RPMI7951 (cell line): Measurements from ENCODE around the gene AGBL4. TPM values are rescaled to one million over a fixed set of nuclear protein-coding genes. Genes with fewer than 3 reads are reported as not detected.
A peak's percentile ranks its signal among the peaks of the same experiment; 100 is the strongest.

Experiments used
- DNase-seq: peaks from one replicate; pipeline ENCODE4 v3.0.0-alpha.2; 2012; ENCODE audit warnings: low read depth
- total RNA-seq: library from RNA; depleted of rRNA; stranded (reverse); fragments of >200 nt; shearing (Covaris generic); gene quantifications from 2 replicates; pipeline ENCODE4 v1.2.3, GENCODE V29; 2014

AGBL4 gene
- total RNA-seq, 1 experiment from 2014 or later: not detected

- DNase-seq: no peak
These were observed 1079.9 kb downstream of the AGBL4 start for GRCh38 chr1:48943826-48944225.

- no peak for DNase-seq
These were observed 1080.4 kb downstream of the AGBL4 start for GRCh38 chr1:48943393-48943792.

GRCh38 chr1:48940962-48941732 lies 1082.6 kb downstream of the AGBL4 start:
- no peak for DNase-seq

GRCh38 chr1:48940354-48940753 lies 1083.4 kb downstream of the AGBL4 start:
- no peak for DNase-seq

DNA sequence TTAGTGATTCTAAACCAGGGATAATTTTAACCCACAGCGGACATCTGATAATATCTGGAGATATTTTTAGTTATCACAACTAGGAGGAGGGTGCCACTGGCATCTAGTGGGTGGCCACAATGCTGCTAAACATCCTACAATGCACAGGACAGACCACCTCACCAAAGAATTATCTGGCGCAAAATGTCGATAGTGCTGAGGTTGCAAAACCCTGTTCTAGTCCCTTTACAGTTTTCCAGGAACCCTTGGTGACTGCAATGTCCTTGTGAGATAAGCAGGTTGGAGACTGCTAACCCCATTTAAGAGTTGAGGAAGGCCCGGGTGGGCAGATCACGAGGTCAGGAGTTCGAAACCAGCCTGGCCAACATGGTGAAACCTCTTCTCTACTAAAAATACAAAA lies 1083.9 kb downstream of the AGBL4 start:
- no peak for DNase-seq

DNA sequence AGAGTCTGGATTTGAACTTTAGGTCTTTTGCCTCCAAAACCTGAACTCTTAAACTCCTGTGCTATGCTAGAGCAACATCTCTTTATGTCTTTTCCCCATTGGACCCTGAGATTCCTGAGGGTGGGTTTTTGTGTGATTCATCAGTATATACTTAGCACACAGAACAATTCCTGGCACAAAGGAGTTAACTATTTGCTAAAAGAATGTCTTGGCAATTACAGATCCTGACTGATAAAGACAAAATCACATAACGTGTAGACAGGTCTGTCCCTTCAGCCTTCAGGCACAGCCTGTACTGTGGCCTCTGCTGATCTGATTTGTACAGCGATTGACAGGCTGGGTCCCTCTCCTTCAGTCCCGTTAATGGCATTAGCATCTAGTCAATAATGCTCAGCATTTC lies 1084.7 kb downstream of the AGBL4 start:
- no peak for DNase-seq

DNA sequence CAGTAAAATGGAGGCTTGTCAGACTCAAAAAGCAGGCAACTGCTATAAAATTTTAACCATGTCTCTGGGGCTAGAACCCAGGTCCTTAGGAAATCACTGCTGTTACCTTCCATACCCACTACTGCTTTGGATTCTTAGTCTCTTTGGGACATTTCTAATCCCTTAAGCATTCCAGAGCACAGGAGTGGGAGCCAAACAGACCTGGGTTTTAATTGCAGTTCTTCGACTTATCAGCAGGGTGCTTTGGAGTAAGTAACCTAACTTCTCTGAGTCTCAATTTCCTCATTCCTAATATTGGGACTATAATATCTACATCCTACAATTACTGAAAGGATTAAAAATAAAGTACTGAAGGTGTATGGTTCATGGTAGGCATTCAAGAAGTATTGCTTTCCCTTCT lies 1086.0 kb downstream of the AGBL4 start:
- DNase-seq: no peak

DNA sequence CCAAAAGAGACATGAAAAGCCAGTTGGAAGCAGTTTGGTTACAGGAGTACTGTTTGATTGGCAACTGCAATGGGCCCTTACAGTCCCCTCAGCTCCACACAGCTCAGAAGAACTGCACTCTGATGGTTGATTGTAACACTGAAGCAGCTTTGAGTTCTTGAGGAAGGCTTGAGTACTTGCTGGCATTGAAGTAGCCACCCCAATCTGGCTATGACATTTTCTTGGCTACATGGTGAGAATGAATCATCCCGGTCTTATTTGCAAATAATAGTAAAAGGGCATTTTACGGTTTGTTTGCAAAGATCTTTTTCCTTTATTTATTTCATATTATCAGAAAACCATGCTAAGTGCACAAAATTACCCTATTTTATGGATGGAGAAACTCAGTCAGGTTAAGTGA lies 1087.3 kb downstream of the AGBL4 start:
- DNase-seq: no peak

DNA sequence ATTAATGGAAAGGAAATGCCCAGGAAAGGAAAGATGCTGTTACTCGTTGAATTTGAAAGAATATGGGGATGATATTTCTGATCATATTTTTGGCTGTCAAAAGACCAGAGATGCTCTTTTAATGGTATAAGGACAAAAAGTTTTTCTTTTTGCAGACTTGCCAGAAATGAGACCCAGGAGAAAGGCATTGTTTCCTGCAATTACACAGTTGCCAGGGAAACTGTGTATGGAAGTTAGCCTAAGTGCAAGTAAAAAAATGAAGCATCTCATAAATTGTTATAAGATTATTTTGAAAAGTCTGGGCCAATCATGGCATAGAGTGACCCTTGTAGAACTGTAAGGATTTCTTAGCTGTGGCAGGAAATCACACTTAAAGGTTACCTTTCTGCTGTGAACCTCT lies 1091.4 kb downstream of the AGBL4 start:
- DNase-seq: no peak

GRCh38 chr1:48931506-48932192 lies 1092.1 kb downstream of the AGBL4 start:
- peak; percentile 73 for DNase-seq

- no peak for DNase-seq
These were observed 1093.7 kb downstream of the AGBL4 start for GRCh38 chr1:48930011-48930410.

DNA sequence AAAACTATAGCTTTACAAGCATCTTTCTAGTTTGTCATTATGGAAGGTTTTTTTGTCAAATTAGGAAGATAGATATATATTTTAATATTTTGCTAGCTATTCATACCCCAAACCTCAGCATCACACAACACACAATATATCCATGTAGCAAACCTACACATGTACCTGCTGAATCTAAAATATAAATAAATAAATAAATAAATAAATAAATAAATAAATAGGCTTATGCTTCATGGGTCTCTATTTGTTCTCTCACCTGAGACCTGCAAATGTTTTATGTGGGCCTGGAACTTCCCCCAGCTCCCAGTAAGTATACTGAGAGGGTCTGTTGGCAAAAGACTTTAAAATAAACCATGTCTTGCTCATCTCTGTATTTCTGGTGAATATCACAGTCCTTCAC lies 1099.7 kb downstream of the AGBL4 start:
- DNase-seq: no peak

DNA sequence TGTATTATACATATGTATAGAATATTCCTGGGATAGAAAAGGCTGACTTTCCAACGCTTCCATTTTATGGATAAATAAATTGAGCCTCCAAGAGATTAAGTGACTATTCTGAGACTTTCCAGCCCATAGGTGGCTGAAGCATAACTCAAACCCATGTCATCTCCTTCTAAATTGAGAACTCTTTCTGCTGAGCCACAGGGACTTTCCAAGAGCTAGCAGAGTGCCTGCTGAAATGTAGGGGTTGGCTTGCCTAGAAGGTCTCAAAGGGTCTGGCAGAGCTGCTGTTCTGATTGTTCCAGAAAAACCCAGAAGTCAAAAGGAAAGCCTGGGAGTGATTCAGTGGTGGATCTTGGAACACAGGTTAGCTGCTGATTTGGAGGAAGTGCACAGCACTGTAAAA lies 1100.6 kb downstream of the AGBL4 start:
- no peak for DNase-seq

- DNase-seq: no peak
These were observed 1102.9 kb downstream of the AGBL4 start for GRCh38 chr1:48920851-48921250.

GRCh38 chr1:48917901-48918603 lies 1105.7 kb downstream of the AGBL4 start:
- DNase-seq: no peak

DNA sequence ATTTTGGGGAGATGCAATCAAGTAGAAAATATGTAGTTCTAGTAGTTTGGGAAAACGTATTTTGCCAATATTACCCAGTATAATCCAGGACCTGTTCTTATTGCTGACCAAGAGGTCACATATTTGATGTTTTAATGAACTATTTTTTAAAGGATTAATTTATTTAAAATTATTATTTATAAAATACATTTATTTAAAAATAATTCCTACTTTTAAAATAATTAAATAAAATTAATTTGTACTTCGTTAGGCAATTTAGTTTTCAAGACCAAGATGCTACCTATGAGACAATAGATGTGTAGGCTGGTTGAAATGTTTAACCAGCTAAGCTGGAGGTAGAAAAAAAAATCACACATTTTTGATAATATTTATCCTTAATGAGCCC lies 1106.7 kb downstream of the AGBL4 start:
- DNase-seq: no peak

DNA sequence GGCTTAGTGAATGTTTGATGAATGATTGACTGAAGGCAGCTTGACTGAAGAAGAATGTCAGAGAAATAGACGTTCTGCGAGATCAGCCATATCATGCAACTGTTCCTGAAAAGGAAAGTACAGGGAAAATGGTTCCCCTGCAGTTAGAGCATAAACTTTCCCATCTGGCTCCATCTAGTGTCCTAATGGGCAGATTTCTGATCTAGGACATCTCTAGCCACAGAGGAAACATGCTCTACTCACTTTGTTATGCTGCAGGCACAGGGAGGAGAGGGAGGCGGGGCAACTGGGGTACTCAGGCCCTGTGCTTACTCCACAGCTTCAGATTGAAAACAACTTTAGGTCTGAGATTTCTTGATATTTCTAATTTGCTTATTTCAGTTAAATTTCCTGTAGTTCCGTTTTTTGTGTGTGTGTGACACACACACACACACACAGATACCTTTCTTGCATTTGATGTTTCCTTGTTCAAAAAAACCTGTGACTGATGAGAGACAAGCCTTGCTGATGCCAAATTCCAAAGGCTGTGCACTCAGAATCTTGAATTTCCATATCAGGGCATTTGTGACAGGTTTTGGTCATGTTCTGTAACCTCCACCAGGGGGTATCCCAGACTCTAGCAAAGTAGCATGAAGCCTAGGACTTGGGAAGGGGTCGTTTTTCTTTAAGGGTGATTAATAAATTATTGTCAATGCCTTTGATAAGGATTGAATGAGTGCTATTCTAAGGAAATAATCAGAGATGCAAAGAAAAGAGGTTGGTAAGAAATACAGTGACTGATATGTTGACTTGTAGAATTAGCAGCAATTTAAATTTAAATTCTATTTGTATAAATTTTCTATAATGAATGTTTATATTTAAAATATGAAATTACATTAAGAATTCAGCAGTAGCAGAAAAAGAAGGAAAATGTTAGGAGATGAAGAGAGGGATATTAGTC lies 1107.4 kb downstream of the AGBL4 start:
- DNase-seq: peak; percentile 75

DNA sequence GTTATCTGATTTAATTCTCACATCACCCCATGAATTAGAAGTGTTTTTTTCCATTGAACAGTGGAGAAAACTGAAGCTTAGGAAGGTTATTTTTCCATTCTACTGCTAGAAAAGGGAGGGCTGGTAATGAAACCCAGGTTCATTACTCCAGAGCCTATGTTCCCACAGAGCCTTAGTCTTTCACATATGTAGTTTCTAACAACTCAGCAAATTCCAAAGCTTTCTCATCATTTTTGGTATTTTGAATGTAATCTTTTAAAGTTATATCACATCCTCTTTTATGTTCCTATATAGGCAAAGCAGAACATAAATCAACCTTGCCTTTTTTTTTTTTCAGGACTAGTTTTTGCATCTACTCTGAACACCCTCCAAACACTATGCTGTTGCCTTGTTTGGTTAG lies 1115.1 kb downstream of the AGBL4 start:
- no peak for DNase-seq

DNA sequence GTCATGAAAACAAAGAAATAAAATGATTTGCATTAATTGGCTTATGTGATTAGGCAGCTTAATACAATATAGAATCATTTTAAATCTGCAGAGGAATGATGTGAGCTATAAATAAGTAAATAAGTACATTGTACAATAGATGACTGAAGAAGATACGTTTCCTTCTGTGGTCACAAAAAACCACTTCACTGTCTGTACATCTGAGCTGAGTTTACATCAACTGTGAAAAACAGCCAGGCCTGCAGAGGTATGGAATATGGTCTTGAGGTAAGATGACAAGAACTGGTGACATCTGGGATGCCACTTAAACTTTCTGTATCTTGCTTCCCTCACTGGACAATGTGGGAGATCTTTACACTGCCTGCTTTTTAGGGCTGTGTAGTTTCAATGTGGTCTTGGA lies 1117.0 kb downstream of the AGBL4 start:
- DNase-seq: no peak

GRCh38 chr1:48906164-48906563 lies 1117.6 kb downstream of the AGBL4 start:
- no peak for DNase-seq

DNA sequence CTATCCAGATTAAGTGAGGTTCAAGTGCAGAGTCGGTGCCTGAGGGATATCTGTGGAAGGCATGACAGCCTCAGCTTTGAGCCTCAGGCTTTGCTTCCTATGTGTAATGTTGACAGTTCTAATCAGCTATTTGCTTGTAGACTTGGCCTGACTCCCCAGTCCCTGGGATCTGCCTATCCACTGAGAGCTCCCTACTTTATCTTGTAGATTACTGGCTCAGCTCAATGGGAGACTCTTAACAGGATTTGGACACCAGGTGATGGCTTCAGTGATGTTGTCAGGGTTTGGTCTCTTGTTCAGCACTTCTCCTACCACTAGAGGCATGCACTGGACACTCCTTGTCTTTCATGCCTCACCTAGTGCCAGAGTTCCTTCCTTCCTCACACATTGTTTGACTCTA lies 1120.5 kb downstream of the AGBL4 start:
- no peak for DNase-seq

- no peak for DNase-seq
These were observed 1124.9 kb downstream of the AGBL4 start for GRCh38 chr1:48898894-48899293.
